T47D (cell line): Measurements from ENCODE around the gene CCDC183.
"Not testable (repeated sequence)": the region's sequence is repeated elsewhere in the genome, so short reads cannot be mapped to it uniquely, and the experiment has no call there.

Experiments
- DNase-seq, 2 experiments: peaks; one replicate each; pipeline versions ENCODE4 v3.0.0 to v3.0.0-alpha.2; 2011 to 2012; ENCODE audit warnings: low read depth in 1 of 2, low spot score in 1 of 2
- JUND ChIP-seq: IDR thresholded peaks from 2 replicates; pipeline ENCODE4 v1.6.1; 2012; ENCODE audit warnings: low read depth
- in situ Hi-C: cut with HindIII; loops from 2 replicates; pipeline ENCODE4 v1.10.0; 2016; ENCODE audit warnings: low sequenced_read_pairs, low pct_unique_long_range_greater_than_20kb

The CCDC183 gene

DNA sequence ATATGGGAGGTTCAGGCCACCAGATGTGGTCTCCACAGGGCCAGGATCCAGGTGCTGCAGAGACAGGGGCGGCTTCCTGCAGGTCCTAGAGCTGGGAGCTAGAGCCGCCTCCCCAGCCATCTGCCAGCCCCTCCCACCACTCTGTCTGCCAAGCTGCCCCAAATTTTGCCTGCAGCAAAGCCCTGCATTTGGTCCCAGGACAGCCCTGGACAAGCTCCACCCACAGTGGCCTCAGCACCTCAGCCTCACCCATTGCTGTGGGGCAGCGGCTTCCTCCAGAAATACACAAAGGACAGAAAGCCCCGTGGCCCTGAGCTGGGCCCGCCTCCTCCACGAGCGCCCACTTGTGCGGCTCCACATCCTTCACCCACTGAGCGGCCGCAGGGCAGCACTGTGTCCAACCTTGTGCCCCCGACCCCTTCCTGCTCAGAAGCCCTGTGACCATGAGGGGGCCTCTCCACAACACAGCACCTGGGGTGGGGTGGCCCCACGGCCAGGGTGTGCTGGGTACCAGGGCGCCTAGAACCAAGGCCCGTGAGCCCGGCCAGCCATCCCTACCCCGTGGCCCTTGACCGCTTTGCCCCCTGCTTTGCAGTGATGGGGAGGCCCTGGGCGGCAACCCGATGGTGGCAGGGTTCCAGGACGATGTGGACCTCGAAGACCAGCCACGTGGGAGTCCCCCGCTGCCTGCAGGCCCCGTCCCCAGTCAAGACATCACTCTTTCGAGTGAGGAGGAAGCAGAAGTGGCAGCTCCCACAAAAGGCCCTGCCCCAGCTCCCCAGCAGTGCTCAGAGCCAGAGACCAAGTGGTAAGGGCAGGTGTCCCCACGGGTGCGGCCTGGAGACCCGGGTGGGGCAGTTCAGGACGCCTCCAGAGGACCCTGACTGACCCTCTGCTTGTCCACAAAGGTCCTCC is 42.4 kb downstream of the CCDC183 start:
- TF ChIP-seq JUND: no peak
- DNase-seq: peak in 1 of 2 experiments; percentile 59
- in situ Hi-C loops: no loop called here

DNA sequence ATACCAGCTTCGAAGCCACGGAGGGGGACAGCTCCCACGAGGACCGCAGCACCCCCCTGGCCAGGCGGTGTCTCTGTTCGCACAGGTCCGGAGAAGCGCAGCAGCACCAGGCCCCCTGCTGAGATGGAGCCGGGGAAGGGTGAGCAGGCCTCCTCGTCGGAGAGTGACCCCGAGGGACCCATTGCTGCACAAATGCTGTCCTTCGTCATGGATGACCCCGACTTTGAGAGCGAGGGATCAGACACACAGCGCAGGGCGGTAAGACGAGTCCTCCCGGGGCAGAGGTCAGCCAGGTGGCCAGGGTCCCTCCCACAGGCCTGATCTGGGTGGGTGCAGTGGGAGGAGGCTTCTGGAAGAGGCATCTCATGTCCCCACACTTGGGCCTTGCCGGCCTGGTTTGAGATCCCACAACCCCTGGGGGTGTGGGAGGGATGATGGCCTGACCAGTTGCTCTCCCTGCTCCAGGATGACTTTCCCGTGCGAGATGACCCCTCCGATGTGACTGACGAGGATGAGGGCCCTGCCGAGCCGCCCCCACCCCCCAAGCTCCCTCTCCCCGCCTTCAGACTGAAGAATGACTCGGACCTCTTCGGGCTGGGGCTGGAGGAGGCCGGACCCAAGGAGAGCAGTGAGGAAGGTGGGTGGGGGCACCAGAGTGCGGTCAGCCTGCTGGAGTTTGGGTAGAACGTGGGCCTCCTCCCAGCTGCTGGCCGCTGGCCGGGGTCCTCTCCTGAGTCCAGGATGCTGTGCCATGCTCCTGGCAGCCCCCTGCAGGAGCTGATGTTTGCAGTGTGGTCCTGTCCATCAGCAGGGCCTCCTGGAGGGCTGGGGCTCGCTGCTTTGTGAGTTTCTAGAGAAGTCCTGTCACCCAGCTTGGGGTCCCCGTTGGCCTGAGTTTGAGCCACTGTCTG is 43.3 kb downstream of the CCDC183 start:
- TF ChIP-seq JUND: no peak
- DNase-seq: no peak
- in situ Hi-C loops: no loop called here

- DNase-seq: no peak
- no peak for TF ChIP-seq JUND
Measured at GRCh38 chr9:136840140-136840876, 44.2 kb downstream of the CCDC183 start.

DNA sequence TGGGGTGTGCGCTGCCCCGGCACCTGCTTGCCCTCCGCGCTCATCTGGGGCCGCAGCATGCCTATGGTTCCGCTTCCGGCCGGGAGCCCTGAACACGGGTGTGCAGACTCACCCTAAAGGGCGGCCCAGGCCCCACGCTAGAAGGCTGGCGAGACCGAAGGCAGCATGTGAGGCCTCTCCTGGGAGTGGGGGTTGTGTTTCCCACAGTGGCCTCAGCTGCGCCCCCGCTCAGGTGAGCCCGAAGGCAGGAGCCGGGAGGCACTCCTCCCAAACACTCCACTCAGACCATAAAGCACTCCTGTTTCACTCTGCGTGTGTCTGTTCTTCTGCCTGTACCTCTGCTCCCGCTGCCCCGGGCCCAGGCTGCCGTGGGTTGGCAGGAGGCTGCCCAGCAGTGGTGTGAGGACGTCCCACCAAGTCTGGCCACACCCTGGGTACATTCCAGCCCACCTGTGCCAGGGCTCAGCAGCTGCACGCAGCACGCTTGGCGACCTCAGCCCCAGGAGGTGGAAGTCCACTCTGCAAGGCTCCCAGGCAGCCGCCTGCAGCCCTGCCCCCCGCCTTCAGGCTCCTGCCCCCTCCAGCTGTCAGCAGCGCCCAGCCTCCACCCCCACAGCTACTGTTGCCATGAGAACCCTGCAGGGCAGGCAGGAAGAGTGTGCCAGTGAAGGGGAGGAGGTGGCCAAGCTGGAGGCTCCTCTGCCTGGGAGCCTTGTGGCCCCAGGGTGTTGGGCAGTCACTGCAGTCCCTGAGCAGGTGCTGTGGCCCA is 44.9 kb downstream of the CCDC183 start:
- in situ Hi-C loops: no loop called here
- peak in 1 of 2 experiments; percentile 76 for DNase-seq
- TF ChIP-seq JUND: no peak

More at GRCh38 chr9:136840140-136840876, 44.2 kb downstream of the CCDC183 start:
- in situ Hi-C loops: no loop called here

DNA sequence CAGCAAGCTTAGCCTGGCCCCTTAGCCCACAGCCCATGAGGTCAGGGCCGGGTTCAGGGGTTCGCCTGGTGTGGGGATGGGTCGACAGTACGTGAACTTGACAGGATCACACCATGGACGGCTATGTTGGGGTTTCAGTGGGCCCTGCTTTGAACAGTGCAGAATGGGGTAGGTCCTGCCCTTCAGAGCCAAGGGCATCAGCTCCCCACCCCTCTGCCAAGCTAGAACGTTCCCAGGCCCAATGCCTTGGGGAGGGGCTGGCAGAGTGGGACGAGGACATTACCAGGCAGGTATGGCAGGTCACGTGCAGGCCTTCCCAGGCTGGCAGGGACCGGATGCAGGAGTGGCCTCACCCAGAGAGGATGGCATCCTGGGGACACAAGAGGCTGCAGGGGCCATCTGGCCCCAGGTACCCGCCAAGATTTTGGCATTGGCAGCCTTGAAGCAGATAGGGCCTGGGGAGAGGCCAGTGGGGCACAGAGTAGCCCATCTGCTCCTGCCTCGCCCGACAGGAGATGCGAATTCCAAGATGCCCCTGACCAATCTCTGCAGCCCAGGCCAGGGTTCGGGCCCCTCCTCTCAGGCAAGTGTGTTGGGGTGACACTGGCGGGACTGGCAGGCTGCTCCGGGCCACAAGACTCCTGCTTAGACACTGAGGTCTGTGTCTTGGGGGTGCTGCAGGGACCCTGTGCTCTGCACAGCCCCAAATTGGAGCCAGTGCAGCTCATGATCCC is 45.7 kb downstream of the CCDC183 start:
- peak in 1 of 2 experiments; percentile 65 for DNase-seq
- in situ Hi-C loops: not testable (repeated sequence)

DNA sequence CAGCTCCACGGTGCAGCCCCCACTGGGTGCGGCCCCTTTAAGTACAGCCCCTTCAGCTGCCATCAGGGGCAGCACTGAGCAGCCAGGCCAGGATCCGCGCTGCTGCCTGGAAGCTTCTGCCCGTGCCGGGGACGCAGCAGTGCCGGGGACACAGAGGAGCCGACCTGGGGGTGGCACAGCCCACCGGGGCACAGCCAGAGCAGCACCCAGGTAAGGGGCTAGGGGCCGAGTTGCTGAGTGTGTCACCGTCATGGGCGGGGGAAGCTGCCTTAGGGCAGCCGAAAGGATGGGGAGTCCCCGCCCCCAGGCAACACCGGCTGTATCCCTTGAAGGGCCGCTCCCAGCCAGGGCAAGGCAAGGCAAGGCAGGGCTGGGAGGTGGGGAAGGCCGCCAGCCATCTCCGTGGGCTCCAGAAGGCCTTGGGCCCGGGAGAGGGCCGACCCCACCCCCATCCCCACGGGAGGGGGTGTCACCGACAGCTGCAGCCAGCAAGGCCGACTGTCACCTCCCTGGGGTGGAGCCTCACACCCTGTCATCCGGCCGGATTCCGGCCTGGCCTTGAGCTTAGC is 46.3 kb downstream of the CCDC183 start, which contains the start of gene AJM1:
AJM1 (plus strand) TSS at position 99 of the 569 bp plus-strand sequence. CDS start 1,937 bp downstream, outside the sequence.
- in situ Hi-C loops: not testable (repeated sequence)
- DNase-seq: peak; percentile 88 to 96

GRCh38 chr9:136843159-136843800 is 47.1 kb downstream of the CCDC183 start:
- DNase-seq, in situ Hi-C loops: not testable (repeated sequence)

DNA sequence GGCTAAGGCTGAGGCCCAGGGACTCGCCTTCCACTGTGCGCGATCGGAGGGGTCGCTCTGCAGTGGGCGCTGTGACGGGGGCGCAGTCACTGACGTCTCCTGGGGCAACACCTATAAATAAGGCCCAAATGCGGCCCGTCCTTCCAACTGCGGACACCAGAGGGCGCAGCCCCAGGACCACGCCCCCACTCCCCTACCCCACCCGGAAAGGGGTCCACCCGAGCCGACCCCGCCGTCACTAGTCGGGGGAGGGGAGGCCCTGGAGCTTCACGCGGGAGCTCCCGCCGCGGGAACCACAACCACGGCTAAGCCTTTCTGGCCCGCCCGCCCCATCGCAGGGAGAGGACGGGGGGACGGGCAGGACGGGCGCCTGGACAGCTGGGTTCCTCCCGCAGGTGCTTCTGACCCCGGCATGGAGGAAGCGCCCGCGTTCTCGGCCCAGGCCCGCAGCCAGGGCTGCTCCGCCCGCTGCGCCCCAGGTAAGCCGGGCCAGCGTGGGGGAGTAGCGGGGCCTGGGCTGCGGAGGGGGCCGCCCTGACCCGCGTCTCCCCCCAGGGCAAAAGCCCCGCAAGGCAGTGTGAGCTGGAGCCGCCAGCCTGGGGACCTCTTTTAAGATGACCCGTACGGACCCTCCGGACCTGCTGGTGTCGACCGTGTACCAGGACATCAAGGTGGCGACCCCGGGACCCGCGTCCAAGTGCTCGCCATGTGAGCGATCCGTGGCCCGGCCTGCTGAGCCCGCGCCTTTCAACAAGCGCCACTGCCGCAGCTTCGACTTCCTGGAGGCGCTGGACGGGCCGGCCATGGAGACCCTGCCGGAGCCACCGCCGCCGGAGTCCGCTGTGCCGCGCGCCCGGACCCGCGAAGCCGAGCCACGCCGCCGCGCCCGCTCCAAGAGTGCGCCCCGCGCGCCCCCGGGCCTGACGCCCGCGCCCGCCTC is 47.9 kb downstream of the CCDC183 start:
- DNase-seq, in situ Hi-C loops: not testable (repeated sequence)

- in situ Hi-C loops: no loop called here
- no peak for TF ChIP-seq JUND
- no peak for DNase-seq
Measured at GRCh38 chr9:136844761-136845464, 48.8 kb downstream of the CCDC183 start.
